CD4-positive, alpha-beta T cell treated with Interleukin-12 subunit alpha and Interleukin-12 subunit beta, for 1 hour (primary cell): Measurements from ENCODE around the gene WWC1.

Experiments used
- DNase-seq: peaks from one replicate; pipeline ENCODE4 v3.0.0-alpha.2; 2020

WWC1 gene

DNA sequence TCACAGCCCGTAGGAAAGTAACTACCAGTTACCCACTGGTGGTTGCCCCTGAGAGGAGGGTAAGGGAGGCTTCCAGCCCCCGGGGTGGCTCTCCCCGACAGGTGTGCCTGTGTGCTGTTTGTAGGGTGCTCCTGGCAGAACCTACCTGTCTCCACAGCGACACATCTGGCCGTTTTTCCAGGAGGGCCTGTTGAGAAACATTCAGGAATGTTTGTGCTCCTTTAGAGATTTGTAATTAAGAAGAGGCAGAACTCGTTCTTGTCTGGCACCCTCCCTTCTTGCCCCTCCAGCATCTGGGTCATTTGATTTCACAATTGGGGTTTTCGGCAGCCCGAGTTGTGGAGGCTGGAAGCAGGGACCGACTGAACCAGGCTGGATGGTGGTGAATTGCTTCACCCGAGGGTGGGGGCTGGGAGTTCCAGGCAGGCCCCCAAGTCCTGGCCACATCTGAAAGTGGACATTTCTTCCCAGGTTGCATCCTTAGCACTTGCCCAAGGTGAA lies 74.2 kb downstream of the WWC1 start:
- DNase-seq: no peak

DNA sequence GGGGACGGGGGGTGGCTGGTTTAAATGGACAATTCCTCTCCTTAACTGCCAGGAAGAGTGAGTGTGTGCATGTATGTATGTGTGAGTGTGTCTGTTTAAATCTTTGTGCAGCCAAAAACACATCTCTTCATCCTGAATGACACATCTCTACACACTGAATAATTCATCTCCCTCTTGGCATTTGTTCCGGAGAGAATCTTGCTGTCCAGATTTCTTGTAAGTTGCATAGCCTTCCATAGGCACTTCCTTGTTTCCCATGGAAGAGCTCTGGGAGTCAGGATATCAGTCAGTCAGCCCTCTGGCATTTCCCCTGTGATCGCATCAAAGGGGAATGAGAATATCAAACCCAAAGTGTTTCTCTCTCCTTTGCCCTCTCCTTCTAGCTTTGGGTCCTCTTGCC lies 74.7 kb downstream of the WWC1 start:
- DNase-seq: no peak

DNA sequence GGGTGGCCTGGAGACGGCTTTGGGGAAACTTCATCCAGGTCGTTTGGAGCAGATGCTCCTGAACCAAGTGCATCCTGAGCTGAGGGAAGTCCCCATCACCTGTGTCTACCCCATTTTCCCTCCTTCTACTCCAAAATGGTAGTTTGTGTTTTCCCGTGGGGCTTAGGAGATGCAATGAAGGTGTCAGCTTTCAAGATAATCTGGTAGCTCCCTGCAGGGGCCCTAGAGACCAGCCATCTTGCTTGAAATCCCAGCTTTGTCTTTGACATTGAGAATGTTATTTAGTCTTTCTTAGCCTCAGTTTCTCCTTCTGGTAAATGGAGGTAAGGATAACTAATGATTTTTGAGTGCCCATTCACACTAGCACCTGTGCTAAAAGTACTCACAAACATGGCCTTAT lies 77.4 kb downstream of the WWC1 start:
- no peak for DNase-seq

DNA sequence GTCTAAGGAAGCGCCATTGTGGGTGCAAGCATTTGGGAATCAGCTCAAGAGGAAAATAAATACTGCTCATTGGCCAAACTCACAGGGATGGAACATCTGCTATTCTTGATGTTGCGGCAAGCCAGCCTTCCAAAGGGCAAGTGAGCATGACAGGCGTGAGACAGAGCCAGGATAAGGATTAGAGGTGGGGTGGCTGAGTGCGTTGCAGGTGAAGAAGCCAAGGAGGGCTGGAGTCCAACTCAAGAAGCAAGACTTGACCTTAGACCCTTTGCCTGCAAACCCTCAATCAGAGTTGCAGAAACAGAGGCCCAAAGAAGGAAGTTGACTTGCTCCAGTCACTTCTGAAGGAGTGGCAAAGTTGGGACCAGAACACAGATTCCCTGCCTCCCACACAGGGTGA lies 79.4 kb downstream of the WWC1 start:
- DNase-seq: no peak

DNA sequence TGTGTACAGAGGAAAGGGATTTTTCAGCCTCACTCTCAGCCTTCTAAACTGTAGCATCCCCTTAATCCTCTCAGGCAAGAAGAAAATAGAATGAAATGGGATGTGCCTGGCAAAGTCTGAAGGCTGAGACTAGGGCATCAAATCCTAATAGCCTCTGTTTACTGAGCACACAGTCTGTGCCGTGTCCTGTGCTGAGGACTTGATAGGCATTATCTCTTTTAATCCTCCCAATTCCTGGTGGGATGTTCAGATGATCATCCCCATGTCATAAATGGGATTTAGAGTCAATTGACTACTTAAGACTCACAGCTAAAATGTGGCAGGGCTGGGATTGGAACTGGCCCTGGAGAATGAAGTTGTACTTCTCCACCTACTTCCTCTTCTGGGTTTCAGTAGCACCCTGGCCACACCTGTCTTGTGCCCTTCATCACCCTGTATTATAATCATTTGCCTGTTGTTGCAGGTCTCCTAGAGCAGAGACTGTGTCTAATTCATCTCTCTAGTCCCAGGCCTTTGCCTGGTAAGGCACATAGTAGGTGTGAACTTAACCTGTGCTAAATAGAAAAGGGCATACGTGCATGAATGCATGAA lies 81.0 kb downstream of the WWC1 start:
- DNase-seq: no peak

DNA sequence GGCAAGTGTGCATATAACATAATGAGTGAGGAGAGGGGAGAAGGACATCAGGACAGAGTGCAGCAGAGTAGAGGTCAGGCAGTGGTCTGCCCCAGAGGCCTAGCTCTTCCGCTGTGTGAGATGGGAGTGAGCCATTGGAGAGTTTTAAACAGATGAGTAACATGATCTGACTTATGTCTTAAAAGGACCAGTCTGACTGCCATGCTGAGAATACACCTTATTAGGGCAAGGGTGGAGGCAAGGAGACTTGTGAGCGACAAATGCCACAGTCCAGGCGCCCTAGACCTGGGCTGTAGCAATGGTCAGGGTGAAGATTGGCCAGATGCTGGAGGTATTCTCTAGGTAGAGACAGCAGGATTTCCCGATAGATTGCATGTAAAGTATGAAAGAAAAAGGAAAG lies 83.1 kb downstream of the WWC1 start:
- no peak for DNase-seq

DNA sequence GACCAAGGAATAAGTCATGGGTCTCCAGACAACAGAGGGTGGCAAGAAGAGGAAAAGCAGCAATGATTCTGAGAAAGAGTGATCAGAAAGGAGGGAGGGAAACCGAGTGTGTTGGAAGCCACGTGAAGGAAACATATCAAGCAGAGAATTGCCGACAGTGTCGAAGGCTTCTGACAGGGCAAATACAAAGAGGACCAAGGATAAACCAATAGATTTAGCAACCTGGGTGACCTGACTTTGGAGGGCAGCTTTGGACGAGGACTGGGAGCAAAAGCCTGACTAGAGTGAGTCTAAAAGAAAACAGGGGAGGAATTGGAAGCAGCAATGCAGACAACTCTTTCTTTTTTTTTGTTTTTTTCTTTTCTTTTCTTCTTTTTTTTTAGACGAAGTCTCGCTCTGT lies 83.8 kb downstream of the WWC1 start:
- DNase-seq: no peak

DNA sequence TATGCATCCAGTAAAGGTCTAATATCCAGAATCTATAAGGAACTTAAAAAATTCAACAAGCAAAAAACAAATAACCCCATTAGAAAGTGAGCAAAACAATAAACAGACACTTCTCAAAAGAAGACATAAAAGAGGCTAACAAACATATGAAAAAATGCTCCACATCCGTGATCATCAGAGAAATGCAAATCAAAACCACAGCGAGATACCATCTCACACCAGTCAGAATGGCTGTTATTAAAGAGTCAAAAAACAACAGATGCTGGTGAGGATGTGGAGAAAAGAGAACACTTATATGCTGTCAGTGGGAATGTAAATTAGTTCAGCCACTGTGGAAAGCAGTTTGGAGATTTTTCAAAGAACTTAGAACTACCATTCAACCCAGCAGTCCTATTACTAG lies 86.1 kb downstream of the WWC1 start:
- DNase-seq: peak; percentile 72

DNA sequence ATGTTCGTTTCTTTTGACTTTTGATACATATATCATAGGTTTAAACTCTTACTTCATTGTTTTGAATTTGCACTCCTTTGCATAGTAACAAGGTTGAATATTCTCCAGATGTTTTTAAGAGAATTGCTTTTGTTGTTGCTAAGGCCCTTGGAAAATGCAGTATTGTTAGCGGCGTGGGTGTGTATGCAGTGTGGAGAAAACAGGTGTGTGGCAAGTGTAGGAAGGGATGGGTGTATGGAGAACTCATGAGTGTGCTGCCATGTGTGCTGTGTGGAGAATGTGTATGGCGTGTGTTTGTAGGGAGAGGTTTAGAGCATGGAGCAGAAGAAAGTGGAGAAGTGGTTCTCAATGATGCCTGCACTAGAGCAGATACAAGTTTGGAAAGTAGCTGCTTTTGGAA lies 87.3 kb downstream of the WWC1 start:
- DNase-seq: no peak

DNA sequence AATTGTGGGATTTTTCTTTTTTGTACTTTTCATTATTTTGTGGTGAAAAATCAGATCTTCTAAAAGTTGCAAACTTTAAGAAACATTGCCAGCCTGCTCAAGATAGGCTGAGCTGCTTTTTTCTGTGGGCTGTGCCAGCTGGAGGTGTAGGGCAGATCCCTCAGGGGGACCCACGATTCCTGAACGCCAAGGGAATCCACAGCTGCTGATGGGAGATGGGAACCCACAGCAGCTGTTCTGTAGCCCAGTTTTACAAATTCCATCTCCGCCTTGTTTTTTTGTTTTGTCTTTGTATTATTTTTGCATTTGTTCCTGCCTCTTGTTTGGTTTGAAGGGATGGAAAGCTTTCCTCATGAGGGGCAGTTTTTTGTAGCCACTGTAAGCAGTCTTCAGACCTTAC lies 91.0 kb downstream of the WWC1 start:
- DNase-seq: no peak

DNA sequence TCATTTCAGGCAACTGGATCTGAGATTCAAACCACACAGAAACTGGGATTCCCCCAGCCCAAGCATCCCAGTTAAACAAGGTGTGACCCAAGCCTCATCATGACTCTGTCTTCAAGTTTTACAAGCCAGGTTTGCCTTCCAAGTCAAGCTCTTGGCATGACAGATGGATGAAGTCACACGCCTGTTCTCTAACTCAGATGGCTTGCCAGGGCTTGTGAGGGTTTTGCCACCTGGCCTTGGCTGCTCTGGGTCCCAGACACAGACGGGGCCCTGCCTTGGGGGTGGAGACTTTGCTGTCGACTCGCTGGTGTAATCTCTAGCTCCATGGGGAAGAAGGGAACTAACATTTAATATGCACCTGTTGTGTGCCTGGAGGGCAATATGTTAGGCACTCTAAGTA lies 99.0 kb downstream of the WWC1 start:
- DNase-seq: no peak

DNA sequence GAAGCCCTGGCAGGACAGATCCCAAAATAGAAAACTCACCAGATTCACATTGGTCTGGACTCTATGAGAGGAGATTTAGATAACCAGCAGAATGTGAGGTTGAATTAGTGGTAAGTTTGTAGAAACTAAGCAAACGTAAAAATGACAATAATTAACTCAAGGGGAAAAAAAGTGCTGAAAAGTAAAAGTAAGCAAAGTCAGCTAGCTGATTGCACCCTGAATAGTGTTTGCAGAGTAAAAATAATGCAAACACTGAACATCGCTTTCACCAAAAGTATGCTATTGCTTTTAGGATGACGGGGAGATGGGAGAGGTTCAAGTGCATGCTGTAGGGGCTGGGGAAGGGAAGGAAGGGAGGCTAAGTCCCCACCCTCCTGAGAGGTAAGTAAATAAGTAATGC lies 102.3 kb downstream of the WWC1 start:
- DNase-seq: no peak

DNA sequence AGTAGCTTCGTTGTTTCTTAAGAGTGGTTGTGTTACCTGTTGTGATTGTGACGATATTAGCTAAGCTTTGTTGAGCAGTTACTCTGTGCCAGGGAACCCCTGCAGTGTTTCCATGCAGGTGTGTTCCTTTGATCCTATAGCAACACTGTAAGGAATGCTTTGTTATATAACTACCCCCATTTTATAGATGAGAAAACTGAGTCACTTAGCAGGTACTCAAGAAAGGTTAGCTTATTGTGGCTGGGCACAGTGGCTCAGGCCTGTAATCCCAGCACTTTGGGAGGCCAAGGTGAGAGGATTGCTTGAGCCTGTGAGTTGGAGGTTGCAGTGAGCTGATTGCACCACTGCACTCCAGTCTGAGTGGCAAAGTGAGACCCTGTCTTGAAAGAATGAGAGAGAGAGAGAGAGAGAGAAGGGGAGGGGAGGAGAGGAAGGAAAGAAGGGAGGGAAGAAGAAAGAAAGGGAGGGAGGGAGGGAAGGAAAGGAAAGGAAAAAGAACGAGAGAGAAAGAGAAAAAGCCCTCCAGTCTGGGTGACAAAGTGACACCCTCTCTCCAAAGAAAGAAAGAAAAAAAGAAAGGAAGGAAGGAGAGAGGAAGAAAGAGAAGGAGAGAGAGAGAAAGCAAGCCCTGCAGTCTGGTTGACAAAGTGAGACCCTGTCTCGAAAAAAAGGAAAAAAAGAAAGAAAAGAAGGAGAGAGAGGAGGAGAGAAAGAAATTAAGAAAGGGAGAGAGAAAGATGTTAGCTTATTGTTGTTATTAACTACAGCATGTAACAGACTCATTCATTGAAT lies 109.2 kb downstream of the WWC1 start:
- DNase-seq: no peak

DNA sequence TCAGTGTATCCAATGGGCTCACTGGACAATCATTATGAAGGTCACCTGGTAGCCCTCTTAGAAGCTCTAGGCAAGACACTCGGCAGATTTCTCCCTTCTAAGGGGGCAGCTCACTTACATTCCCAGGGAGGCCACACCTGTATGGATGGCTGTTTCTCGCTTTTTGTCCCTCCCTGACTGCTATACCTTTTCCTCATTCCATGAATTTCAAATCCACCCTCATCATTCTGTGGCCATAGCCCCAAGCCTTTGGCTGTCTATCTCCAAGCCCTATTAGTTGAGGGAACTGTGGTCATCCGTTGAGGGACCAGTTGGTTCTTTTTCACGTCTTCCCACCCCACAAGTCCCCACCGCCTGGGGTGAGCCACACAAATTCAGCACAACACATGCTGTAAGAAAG lies 109.8 kb downstream of the WWC1 start:
- DNase-seq: no peak

DNA sequence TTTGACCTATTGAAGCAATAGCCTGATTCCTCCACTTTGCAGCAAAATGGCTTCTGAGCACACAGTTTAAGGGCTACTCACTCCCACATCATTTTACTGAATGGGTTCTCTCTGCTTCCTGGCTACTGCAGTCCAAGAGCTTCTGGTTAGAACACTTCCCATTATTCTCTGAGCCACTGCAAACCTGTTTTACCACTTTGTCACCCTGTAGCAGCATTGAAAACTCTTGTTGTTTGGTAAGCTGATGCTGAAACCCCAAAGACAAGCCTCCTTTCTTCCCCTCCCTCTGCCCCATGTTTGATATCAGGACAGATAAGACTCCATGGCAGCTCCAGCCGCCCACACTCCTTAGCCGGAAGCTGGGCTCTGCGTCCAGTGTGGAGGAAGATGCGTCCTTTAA lies 110.4 kb downstream of the WWC1 start:
- no peak for DNase-seq

DNA sequence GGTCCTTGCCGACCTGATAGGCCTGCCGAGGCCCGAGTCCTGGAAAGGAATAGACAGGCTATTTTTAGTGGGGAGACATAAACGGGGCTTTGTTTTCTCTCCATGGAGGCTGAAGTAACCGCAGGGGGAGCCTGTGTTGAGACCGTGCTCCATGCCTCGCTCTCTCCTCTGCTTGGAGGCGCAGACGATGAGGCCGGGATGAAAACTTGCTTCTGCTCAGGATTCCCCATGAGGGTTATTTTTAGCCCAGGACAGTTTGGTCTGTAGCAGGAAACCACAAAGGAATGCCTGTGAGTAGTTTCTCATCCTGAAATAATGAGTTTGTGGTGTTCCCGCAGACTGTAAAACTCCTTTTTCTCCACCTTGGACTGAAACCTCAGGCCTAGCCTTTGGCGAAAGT lies 112.9 kb downstream of the WWC1 start:
- DNase-seq: no peak

DNA sequence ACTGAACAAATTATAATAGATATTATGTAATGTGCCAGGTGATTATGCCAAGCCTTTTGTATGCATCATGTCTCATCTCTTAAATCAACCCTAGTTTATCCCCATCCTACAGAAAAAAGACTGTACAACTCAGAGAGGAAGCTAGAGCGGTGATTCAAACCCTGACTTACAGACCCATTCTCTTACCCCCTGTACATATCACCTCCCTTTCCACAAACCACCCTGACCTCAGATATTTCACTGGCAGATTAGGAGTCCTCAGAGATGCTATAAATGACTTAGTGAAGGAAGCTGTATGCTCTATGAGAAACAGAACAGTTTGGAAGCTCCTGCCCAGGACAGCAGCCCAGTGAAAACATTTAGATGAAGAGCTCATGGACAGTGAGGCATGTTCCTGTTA lies 115.8 kb downstream of the WWC1 start:
- DNase-seq: no peak

DNA sequence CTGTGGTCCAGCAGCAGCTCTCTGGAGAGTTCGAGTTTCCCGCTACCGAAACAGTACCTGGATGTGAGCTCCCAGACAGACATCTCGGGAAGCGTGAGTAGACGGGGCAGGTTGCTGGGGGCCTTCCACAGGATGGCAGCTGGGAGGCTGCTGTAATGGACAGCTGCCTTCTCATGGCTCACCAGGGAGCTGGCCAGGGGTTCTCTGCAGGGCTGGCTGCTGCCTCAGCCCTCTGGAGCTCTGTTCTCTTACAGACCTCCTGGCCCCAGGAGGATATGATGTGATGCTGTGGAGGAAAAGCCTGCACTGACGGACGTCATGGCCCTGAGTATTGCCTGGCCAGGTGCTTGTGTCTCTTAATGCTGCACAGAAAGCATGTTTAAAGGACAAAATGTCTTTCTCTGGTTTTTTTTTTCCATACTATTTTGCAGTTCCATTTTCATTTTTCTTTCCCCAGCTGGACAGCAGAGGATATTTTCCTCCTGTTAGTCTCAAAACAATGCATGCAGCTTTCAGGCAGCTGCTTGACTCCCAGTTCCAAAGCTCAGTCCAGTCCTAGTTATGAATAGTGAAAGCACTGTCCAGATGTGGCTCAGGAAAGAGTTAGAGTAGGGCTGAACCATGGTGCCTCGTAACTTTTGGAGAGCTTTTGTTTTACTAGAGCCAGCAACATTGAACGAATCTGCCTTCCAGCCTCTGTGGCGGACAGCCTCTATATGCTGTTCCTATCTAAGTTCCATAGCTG lies 117.3 kb downstream of the WWC1 start:
- DNase-seq: no peak

DNA sequence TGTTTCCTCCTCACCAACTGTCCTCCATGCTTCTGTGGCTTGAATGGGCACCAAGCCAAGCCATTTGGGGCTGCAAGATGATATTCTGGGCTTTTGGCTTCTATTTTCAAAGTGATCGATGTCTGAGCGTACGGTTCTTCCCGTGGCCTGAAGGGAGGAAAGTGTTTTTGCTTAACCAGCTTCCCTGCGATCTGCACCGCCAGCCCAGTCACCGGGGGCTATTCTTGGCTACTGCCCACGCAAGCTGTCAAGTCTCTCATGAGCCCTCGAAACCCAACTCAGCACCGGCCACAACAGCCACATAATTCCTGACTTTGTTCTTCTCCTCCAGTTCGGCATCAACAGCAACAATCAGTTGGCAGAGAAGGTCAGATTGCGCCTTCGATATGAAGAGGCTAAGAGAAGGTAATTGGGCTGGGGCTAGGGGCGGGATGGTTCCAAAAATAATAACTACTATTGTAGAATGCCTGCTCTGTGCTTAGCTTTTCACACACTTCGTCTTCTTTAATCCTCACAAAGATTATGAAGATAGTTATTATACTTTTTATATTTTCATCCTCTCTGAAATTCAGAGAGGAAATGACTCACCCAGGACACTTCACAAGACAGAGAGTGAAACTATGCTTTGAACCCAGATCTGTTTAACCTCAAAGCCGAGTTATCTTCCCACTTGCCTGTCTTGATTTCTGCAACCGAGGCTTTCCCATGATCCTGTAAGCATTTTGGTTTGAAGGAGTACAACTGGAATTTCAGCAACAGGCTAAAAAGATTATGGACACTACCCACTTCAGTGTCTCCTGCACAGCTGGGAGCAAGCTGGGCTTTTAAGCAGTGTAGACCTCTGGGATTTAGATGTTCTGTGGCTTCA lies 118.4 kb downstream of the WWC1 start:
- peak; percentile 36 for DNase-seq

DNA sequence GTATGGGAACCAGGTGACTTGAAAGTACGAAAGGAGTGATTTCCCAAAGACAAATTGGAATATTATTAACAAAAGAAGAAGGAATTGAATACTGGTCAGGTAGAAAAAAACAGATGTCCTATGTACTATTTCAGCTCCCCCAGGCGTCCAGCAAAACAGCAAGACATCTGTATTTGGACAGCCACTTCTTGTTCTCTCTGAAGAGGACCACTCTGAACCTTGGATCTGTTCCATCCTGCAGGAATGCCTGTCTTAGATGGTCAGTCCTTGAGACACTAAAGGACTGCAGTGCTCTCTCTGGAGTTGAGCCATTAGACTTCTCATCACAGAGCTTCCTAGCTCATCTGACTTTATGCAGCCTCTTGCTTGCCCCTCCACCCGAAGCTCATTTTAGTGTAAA lies 120.4 kb downstream of the WWC1 start:
- no peak for DNase-seq

DNA sequence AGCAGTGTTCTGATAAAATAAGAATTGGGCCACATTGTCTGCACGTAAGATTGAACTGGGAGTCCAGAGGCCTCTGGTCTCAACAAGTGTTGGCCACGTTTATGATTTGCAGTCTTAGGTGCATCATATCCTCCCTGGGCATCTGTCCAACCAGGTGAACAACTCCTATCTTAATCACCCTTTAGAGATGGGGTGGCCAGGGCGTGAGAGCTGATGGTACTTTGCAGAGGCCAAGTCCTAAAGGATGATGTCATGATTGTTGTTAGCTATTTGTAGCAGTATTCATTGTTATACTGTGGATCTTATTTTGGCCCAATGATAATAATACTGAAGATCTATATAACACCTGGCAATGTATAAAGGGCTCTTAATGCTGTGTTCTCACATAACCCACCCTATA lies 121.6 kb downstream of the WWC1 start:
- no peak for DNase-seq

DNA sequence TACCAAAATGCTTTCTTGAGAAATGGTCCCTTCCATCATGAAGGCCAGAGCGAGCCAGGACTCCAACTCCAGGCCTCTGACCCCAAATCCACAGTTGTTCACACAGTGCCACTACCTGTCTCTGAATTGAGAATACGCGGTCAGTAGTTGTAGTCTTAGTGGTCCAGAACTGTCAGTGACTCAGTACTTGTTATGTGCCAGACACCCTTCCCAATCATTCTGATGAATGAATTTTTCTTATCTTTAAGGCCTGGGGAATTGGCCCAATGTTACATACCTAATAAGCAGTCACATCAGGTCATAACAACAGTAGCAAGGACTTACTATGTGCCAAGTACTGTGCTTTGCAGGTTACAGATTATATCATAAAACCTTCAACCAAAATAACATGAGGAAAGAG lies 122.2 kb downstream of the WWC1 start:
- DNase-seq: no peak

DNA sequence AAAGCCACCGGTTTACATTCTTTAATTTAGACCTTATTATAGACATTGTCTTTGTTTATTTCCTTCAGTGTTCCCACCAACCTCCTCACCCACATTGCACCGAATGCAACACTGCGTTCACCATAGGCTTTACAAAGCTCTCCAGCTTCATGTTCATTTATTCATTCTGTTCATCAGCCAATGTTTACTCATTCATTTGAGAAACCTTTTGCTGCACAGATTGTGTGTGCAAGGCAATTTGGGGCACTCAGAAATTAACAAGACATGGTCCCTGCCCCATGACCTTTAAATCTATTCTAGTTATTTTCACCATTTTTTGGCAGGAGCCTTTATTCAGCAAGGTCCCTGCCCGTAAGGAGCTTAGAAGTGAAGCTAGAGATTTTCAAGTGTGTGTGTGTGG lies 124.0 kb downstream of the WWC1 start:
- no peak for DNase-seq
